GM11168 (cell line): Measurements from ENCODE around the gene PLEKHM3.

ENCODE experiments used
- in situ Hi-C: fragments of 300-500 bp; cut with MboI; formaldehyde crosslinking; loops from one replicate; pipeline ENCODE4 v1.12.0; 2022; ENCODE audit warnings: low sequenced_read_pairs; ENCODE audit not compliant: unreplicated experiment

The PLEKHM3 gene

GRCh38 chr2:208000701-208001395 is 24.5 kb downstream of the PLEKHM3 start:
- in situ Hi-C loops: no loop called here

DNA sequence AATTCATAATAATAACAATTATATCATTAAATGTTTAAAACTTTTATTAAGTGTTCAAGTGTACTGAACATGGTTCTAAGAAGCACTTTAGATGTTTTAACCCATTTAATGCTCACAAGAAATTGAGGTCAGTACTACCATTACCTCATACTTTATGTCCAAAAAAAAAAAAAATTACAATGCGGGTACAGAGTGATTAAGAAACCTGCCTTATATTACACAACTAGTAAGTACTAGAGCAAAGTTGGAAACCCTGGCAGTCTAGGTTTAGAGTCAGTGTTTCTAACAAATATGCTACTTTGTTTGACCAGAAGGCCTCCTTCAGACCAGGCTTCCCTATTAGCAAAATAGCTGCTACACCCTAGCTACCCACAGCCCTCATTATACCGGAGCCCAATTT is 28.5 kb downstream of the PLEKHM3 start:
- in situ Hi-C loops: no loop called here

DNA sequence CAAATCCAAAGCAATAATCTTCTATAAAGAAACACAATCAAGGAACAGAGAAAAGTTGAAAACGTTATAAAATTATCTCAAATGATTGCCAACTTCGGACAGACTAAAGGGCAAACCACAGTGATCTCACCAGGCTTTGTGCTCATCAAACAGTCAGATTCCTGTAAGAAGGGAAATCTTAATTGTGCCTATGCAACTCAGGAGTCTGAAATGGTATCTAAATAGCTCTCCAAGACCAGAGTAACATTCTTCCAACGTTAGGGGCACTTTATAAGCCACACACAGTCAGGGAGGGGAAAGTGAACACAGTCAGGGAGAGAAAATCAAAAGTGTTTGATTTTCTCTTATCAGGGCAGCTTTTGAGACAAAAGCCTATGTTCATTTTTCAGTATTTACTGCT is 29.4 kb downstream of the PLEKHM3 start:
- in situ Hi-C loops: no loop called here

DNA sequence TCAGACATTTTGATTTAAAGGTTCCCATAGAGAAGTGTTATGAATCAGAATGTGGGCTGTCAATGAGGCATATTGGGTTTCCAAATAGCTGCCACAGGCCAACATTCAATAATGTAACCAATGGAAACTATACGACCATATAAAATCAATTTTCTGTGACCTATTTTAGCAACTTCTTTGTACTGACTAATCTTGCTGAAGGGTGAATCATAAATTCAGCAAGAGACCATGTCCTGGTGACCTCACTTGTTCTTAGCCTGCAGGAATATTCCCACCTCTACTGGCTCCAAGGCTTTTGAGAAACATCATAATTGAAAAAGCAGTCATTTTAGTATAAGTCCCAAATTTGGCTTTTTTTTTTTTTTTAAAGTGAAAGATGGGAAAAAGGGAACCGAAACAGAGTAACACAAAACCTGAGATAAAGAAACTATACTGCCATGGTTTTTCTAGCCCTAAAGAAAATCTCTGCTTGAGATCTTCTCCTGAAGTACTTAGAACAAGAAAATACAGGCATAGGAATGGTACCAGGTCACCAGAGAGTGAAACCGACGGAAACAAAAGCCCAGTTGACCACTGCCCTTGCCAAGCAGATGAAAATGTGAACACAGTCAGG is 32.1 kb downstream of the PLEKHM3 start:
- in situ Hi-C loops: no loop called here

DNA sequence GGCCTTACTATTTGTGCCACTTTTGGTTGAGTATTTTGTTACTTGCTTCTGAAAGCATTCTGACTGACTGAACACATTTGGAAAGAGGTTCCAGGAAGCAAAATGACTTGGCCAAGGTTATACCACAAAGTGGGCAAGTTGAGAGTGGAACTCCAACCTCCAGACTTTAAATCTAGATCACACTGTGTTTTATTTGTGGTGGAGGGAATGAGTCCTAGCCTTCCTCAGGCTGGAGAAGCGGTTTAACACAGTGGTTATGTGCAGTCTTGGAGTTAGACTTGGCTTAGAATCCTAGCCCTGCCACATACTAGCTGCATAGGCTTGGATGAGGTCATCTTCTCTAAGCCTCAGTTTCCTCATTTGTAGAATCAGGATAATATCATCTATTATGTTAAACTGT is 33.4 kb downstream of the PLEKHM3 start:
- in situ Hi-C loops: no loop called here

- in situ Hi-C loops: no loop called here
These were observed 34.5 kb downstream of the PLEKHM3 start for GRCh38 chr2:207990784-207991183.

DNA sequence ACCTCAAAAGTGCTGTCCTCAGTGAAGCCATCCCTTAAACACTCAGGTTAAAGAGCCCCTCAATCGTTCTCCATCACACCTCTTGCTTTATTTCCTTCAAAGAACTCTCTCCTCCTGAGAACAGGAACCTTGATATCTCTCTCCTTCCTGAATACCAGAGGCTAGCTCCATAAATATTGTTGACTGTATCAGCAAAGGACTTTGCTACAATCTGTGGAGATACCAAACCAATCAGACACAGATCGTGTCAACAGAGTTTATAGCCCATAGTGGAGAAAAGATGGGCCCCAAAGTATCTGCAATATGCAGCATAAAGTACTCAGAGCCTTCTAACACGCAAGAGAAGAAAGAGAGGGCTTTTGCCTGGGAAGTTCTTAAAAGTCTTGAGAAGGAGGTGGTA is 36.4 kb downstream of the PLEKHM3 start:
- in situ Hi-C loops: no loop called here

DNA sequence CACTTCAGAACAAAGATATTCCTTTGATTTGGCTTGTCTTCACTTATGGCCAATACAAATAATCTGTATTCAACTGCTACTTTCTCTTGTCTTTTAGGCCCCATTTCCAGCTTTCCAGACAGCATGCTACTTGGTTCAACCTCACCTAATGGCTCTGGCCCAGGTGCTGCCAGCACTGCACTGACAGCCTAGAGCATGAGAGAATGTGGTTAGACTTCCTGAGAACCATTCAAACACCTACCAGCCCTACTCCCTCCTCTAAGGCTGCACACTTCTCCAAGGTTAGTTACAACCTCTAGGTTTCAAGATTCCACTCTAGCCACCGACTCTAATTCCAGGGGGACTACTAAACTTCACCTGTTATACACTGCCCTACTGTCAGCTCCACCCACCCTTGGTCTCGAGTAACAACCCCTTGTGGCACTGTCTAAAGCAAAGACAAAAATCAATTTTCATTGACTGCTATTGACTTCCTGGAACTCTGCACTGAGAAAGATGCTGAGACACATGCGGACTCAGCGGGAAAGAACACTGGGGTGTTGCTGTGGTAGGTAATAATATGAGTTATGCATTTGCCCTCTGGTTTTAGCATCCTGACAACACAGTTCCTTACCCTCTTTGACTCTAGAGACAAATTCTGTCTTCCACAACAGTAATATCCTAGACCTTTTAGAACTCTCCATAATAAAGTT is 38.2 kb downstream of the PLEKHM3 start:
- in situ Hi-C loops: no loop called here

DNA sequence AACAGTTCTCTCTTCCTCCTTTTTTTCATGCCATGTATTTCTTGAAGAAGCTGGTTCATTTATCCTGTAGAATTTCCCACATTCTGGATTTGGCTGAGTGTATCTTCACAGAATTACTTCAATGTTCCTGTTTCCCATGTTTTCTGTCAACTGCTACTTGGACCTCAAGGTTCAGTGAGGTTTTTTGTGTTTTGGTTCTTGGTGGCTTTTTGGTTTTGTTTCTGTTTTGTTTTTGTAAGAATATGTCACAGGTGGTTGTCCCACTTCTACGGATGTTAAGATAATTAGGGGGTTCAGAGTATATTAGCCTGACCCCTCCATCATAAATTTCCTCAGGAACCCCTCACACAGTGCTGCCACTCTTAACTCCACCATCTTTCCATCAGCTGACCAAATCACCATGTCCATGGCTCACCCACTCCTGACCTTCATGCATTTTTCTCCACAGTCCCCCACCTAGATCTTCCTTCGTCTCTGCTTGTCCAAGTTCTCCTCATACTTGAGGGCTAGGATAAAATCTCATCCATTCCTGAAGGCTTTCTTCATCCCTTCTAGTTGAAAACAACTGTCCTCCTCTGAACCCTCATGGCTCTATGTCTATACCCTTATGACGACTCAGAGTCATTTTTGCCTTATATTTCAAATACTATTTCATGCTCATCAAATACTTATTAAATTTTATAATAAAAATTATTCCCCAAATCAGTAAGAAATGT is 40.4 kb downstream of the PLEKHM3 start:
- in situ Hi-C loops: no loop called here

DNA sequence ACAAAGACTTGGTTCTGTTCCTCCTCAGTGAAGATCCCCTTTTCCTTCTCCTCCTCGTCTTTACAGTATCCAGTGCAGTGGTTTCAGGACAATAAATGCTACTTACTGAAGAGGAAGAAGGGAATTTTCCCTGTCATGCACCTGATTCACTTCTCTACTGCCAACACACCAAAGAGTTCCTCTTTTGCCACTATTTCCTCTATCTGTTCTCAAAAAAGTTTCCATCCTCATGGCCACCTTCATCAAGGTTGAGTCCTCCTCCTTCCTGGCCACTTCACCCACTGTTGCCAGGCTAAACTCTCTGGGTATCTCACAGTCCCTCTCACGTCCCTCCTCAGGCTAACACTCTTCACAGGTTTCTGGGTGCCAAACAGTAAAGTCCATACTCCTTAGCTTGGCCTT is 41.7 kb downstream of the PLEKHM3 start:
- in situ Hi-C loops: no loop called here

DNA sequence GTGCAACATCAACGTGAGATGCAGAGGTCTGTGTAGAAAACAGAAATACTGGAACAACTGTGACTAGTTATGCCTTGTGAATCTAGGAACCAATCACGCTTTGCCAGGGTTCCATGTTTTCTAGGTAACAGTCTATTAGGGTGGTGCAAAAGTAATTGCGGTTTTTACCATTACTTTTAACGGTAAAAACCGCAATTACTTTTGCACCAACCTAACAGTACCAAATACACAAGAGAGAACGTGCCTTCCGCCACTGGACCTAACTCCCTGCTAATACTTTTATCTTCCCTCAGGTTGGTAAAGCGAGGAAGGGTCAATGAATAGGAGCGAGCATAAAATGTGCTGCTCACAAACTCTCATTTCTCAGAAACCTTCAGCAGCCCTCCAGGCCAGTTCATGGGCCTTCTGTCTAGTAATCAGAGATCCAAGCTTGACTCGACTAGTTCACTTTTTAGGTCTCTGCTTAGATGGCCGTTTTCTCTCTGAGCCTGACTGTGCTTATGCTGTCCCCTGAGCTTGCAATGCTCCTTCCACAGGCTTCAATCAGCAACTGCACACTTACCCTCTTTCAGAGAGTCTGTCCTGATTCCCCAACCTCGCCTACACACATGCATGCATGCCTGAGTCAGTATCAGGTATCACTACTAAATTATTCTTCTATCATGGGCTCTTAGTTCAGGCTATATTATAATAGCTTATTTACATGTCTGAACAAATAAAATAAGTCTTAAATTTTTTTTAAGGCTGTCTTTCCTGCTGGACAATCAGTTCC is 47.0 kb downstream of the PLEKHM3 start:
- in situ Hi-C loops: loop anchor here (10.0 kb wide), 1 partner anchor 234 kb away; no protein-coding TSS in a partner anchor

DNA sequence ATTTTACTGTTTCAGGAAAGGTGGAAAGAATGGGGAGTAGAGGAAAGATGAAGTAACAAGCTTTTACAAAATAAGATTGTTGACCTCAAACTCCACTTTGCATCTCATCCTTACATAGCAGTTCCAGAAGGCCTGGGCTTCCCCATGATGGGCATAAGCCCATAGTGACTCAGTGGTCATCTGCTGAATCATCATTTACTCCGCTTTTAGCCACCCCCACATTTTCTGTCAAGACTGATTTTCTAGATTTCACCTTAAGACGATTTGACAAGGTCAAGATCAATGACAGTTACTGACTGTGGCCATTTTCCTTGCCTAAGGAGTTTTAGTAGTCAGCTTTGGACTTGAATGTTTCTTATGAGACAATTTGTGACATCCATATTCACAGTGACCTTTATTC is 49.4 kb downstream of the PLEKHM3 start:
- in situ Hi-C loops: loop anchor here (10.0 kb wide), 1 partner anchor 231 kb away; no protein-coding TSS in a partner anchor

DNA sequence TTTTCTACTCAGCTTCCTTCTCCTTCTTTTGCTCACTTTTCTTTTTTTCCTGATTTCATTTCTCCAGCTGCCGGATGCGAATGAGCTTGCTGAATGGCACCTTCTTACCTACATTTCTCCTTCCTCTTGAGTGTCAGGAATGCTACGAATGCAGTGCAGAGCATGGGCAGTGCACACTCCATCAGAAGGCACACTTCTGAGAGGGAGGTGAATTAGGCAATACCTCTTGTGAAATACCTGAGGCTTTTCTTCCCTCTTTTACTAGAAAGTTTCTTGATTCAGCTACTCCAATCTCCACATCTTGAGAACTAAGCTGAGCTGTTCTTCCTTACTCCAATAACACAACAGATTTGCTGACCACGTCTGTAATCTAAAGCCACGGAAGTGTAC is 51.1 kb downstream of the PLEKHM3 start:
- in situ Hi-C loops: loop anchor here (10.0 kb wide), 1 partner anchor 229 kb away; no protein-coding TSS in a partner anchor

DNA sequence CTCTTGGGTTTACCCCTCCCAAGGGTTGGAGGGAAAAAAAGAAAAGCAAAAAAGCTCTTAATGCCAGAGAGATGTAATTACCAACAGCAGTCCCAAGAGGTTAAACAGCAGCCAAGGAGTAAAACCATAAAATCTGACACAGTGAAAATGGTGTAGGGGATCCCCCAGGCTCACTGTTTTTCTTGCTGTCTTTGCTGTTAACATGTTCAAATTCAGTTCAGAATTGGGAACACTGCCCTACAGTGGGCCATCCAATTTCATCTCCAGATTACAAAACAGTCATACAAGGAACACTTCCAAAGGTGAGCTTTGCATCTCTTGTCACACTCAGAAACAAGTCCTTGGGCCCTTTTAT is 54.5 kb downstream of the PLEKHM3 start:
- in situ Hi-C loops: loop anchor here (10.0 kb wide), 1 partner anchor 226 kb away; no protein-coding TSS in a partner anchor

- in situ Hi-C loops: loop anchor here (10.0 kb wide), 1 partner anchor 225 kb away; no protein-coding TSS in a partner anchor
These were observed 55.0 kb downstream of the PLEKHM3 start for GRCh38 chr2:207970147-207970825.

GRCh38 chr2:207969249-207969648 is 56.1 kb downstream of the PLEKHM3 start:
- in situ Hi-C loops: no loop called here

DNA sequence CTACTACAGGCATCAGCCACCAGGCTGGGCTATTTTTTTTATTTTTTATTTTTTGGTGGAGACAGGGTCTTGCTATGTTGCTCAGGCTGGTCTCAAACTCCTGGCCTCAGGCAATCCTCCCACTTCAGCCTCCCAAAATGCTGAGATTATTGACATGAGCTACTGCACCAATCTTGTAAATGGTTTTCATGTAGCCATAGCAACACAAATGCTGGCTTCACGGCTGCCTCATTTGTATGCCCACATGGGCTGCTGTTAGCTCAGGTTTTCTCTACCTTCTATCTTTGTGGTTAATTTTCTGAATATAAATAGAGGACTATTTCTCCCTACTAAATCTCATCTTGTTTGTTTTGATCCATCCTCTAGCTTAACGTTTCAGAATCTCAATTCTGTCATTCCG is 58.2 kb downstream of the PLEKHM3 start:
- in situ Hi-C loops: no loop called here

DNA sequence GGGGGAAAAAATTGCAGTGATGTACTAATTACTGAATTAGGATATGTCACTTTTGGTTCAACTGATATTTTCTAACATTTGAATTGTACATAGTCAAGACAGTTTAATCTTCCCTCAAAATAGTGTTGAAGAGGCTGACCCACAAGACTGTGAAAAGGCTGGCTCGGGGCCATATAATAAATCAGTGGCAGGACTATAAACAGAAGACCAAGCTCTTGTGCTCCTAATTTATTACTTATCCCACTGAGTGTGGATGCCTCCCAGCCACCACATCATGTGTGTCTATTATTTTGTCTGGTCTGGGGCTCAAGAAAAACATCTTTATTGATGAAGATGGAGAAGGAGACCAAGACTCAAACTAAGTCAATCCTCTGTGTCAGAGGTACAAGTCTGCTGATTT is 64.4 kb downstream of the PLEKHM3 start:
- in situ Hi-C loops: loop anchor here (5.0 kb wide), 1 partner anchor 96 kb away; no protein-coding TSS in a partner anchor

GRCh38 chr2:207960090-207960489 is 65.2 kb downstream of the PLEKHM3 start:
- in situ Hi-C loops: loop anchor here (5.0 kb wide), 1 partner anchor 97 kb away; no protein-coding TSS in a partner anchor
